Keratinocyte (primary cell): ENCODE results near the gene CNTRL.

Source experiments
- CTCF ChIP-seq, 3 experiments: IDR thresholded peaks in 1 of 3; conservative IDR thresholded peaks in 1 of 3; optimal IDR thresholded peaks in 1 of 3; 2 replicates in 2 of 3; 3 replicates in 1 of 3; pipeline versions ENCODE3 to v1.5.1; 2011; ENCODE audit warnings: low read length in 3 of 3, mild to moderate bottlenecking in 3 of 3, moderate library complexity in 2 of 3, control low read depth in 1 of 3, inconsistent platforms in 1 of 3; ENCODE audit not compliant: insufficient read depth in 2 of 3; ENCODE audit errors: extremely low read depth in 1 of 3
- EZH2 ChIP-seq: IDR thresholded peaks from one replicate; pipeline ENCODE4 v1.6.1; 2012; ENCODE audit warnings: inconsistent platforms, mild to moderate bottlenecking, low read length, moderate library complexity

DNA sequence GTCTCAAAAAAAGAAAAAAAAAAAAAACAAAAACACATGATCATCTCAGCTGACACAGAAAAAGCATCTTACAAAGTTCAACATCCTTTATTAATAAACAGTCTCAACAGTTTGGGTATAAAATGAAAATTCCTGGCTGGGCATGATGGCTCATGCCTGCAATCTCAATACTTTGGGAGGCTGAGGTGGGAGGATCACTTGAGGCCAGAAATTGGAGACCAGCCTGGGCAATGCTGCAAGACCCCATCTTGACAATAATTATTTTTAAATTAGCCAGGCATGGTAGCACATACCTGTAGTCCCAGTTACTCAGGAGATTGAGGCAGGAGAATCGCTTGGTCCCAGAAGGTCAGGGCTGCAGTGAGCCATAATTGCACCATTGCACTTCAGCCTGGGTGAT is 7.9 kb upstream of the CNTRL start:
- TF ChIP-seq EZH2 (no peak), CTCF (optimal IDR thresholded peaks at IDR 0.05 in 1 of 3, IDR thresholded peaks at IDR 0.05 in 1 of 3, conservative IDR thresholded peaks at IDR 0.05 in 1 of 3; ENCODE audit: extremely low read depth in 1 of 3, insufficient read depth in 2 of 3, low read length in 3 of 3) (no peak)
